Endothelial cell of umbilical vein (primary cell): ENCODE data around the gene CA6. TPM values are rescaled to one million over a fixed set of nuclear protein-coding genes. Genes with fewer than 3 reads are reported as not detected.
A peak's percentile ranks its signal among the peaks of the same experiment; 100 is the strongest.

Experiments
- BruUV-seq: library from RNA; stranded (reverse); fragments of 400-500 nt; replicated peaks from 2 replicates; lab custom pipeline; 2021; lab: Mats Ljungman, UMichigan
- CTCF ChIA-PET: fragments of 300-600, 350-600 bp; sonication (Branson Sonifier 250); formaldehyde crosslinking; loops from one replicate; lab custom pipeline; 2021; ENCODE audit warnings: antibody characterized with exemption, inconsistent platforms; lab: Charles Lee
- POLR2A ChIA-PET: fragments of 300-600, 350-600 bp; sonication (Branson Sonifier 250); formaldehyde crosslinking; loops from one replicate; lab custom pipeline; 2021; ENCODE audit warnings: antibody characterized with exemption, inconsistent platforms; lab: Charles Lee
- DNase-seq: peaks from one replicate; pipeline ENCODE4 v3.0.0-alpha.2; 2011; ENCODE audit warnings: low read depth, low spot score
- FAIRE-seq: peaks from 2 replicates; lab custom pipeline; 2011; peaks lifted over from hg19 to GRCh38; lab: Jason Lieb, UNC
- H2AFZ ChIP-seq: 2 replicates; pipeline ENCODE4 v1.6.0; 2012; ENCODE audit warnings: low read depth, low read length, control low read depth, inconsistent platforms
- H3K27ac ChIP-seq: 2 replicates; pipeline ENCODE4 v1.5.1; 2011; ENCODE audit warnings: low read depth, mild to moderate bottlenecking, control low read depth, low read length, moderate library complexity; ENCODE audit not compliant: insufficient read depth
- H3K27me3 ChIP-seq, 2 experiments: 2 replicates each; pipeline versions ENCODE4 v1.6.0 to v1.6.1; 2011; ENCODE audit warnings: low read length in 2 of 2, mixed read lengths in 1 of 2; ENCODE audit not compliant: control insufficient read depth in 2 of 2, insufficient read depth in 2 of 2
- H3K36me3 ChIP-seq, 2 experiments: 2 replicates in 1 of 2; 3 replicates in 1 of 2; pipeline ENCODE4 v1.5.1; 2011; ENCODE audit warnings: low read length in 2 of 2, mild to moderate bottlenecking in 1 of 2, moderate library complexity in 1 of 2; ENCODE audit not compliant: control insufficient read depth in 2 of 2, insufficient read depth in 2 of 2; ENCODE audit errors: extremely low read depth in 1 of 2
- H3K4me1 ChIP-seq: 3 replicates; pipeline ENCODE4 v1.5.1; 2011; ENCODE audit warnings: mild to moderate bottlenecking, low read length; ENCODE audit not compliant: control insufficient read depth, insufficient read depth; ENCODE audit errors: extremely low read depth
- H3K4me2 ChIP-seq: 2 replicates; pipeline ENCODE4 v1.6.1; 2011; ENCODE audit warnings: low read length, control low read depth, mixed read lengths; ENCODE audit not compliant: insufficient read depth
- H3K4me3 ChIP-seq, 3 experiments: fragments of 200-600 bp in 1 of 3; sonication (generic), shearing (Covaris generic) in 1 of 3; replicated peaks in 1 of 3; 2 replicates each; pipeline ENCODE4 v1.5.1; 2011 to 2016; ENCODE audit warnings: control low read depth in 3 of 3, low read length in 3 of 3, mild to moderate bottlenecking in 2 of 3, inconsistent platforms in 1 of 3, low read depth in 1 of 3, moderate library complexity in 1 of 3; ENCODE audit not compliant: insufficient read depth in 1 of 3
- H3K79me2 ChIP-seq: 2 replicates; pipeline ENCODE4 v1.6.0; 2012; ENCODE audit warnings: low read length, inconsistent platforms; ENCODE audit not compliant: control insufficient read depth, insufficient read depth
- H3K9ac ChIP-seq: replicated peaks from 2 replicates; pipeline ENCODE3; 2011; ENCODE audit warnings: low read length, control low read depth; ENCODE audit not compliant: insufficient read depth; ENCODE audit errors: extremely low read depth
- H3K9me1 ChIP-seq: replicated peaks from 3 replicates; pipeline ENCODE4 v1.6.0; 2011; ENCODE audit warnings: mild to moderate bottlenecking, low read length; ENCODE audit not compliant: control insufficient read depth, insufficient read depth; ENCODE audit errors: extremely low read depth
- H3K9me3 ChIP-seq: replicated peaks from 2 replicates; pipeline ENCODE4 v1.5.1; 2012; ENCODE audit warnings: low read length, inconsistent platforms; ENCODE audit not compliant: control insufficient read depth, insufficient read depth
- H4K20me1 ChIP-seq: replicated peaks from 2 replicates; pipeline ENCODE3; 2011; ENCODE audit warnings: mild to moderate bottlenecking, low read length; ENCODE audit not compliant: control insufficient read depth, insufficient read depth; ENCODE audit errors: extremely low read depth
- EZH2 ChIP-seq: IDR thresholded peaks from 2 replicates; pipeline ENCODE4 v1.6.1; 2012; ENCODE audit warnings: borderline replicate concordance, low read depth, mild to moderate bottlenecking, moderate library complexity, low read length, inconsistent platforms; ENCODE audit not compliant: severe bottlenecking
- FOS ChIP-seq: IDR thresholded peaks from 2 replicates; pipeline ENCODE4 v1.6.1; 2011; ENCODE audit warnings: mild to moderate bottlenecking, low read length, moderate library complexity, borderline replicate concordance; ENCODE audit not compliant: insufficient read depth
- GATA2 ChIP-seq: IDR thresholded peaks from 2 replicates; pipeline ENCODE4 v1.7.0; 2011; ENCODE audit warnings: low read depth, mild to moderate bottlenecking, moderate library complexity, mixed read lengths, low read length; ENCODE audit not compliant: insufficient read length, insufficient read depth
- JUN ChIP-seq: IDR thresholded peaks from 2 replicates; pipeline ENCODE4 v1.6.1; 2011; ENCODE audit warnings: borderline replicate concordance, low read depth; ENCODE audit not compliant: insufficient read length, insufficient read depth
- MYC ChIP-seq: IDR thresholded peaks from one replicate; pipeline ENCODE4 v1.6.1; 2011; ENCODE audit warnings: mild to moderate bottlenecking, low read depth, low read length
- POLR2A ChIP-seq: IDR thresholded peaks from 2 replicates; pipeline ENCODE4 v1.6.1; 2012; ENCODE audit warnings: low read depth, mild to moderate bottlenecking, control low read depth, low read length
- dilution Hi-C: fragments of 300-500 bp; cut with MboI; formaldehyde crosslinking; loops from one replicate; pipeline ENCODE4 v1.15.0; 2019; ENCODE audit warnings: low sequenced_read_pairs; ENCODE audit not compliant: extremely low pct_ligation_motif_present
- intact Hi-C: fragments of 100-400 bp; cut with micrococcal nuclease; formaldehyde crosslinking; loops from one replicate; pipeline ENCODE4 v1.10.0; 2022
- polyA plus RNA-seq, 4 experiments: library from polyadenylated mRNA; depleted of rRNA in 3 of 4; stranded (reverse) in 3 of 4; unstranded in 1 of 4; fragments of >200 nt; gene quantifications; 2 replicates each; pipeline versions ENCODE4 v1.2.1 to v1.2.3, GENCODE V29; 2011 to 2012; ENCODE audit warnings: missing spikeins in 1 of 4
- total RNA-seq: library from RNA; stranded (reverse); gene quantifications from 2 replicates; pipeline ENCODE4 v1.2.3, GENCODE V29; 2021

CA6 gene
- total and polyA plus RNA-seq, 2 donors (not counting 3 experiments of a cell fraction or from before 2014, with no cell fraction given) = not detected

DNA sequence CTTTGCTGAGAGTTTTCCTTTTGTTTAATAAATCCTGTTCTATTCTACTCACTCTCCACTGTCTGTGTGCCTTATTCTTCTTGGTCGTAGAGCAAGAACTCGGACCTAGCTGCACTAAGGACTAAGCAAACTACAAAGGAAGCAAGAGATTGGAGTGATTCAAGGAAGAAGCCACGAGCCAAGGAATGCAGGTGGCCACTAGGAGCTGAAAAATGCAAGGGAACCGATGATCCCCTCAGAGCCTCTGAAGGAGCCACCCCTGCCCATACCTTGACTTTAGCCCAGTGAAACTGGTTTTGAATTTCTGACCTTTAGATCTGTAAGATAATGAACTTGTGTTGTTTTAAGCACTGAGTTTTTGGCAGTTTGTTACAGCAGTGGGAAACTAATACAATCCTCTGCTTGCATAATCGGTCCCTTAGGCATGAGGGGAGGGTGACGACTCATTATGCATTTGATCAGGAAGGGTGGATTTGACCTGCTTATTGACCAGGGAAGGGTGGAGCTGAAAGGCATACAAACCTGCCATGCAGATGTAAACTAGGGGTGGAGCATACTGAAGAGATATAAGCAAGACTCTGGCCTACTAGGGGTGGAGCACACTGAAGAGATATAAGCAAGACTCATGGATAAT lies 6.2 kb upstream of the CA6 start:
- FAIRE-seq (no peak), DNase-seq (no peak)
- H3K27ac ChIP-seq = no peak overlapping the region
- peaks cover 15% of the 10 kb centered on the region for H3K4me1 ChIP-seq
- H2AFZ ChIP-seq = no peak overlapping the region
- ChIA-PET CTCF (interaction anchor here (0.9 to 3.8 kb wide), 4 partner anchors 24 to 65 kb away, joined by 4 to 33 read pairs (median 5); no protein-coding TSS in a partner anchor), POLR2A (no interaction called here)
- TF ChIP-seq JUN = no peak
- TF ChIP-seq GATA2 = peak; percentile 18
- TF ChIP-seq MYC = no peak
- TF ChIP-seq POLR2A = no peak
- dilution Hi-C loops = no loop called here
- no peaks in the 10 kb centered on the region for H3K9me1 ChIP-seq
- no peak overlapping the region for H3K4me3 ChIP-seq
- H3K9me3 ChIP-seq = no peaks in the 10 kb centered on the region
- no peaks in the 10 kb centered on the region for H3K36me3 ChIP-seq
- H3K9ac ChIP-seq = no peak overlapping the region
- no peaks in the 10 kb centered on the region for H3K27me3 ChIP-seq
- BruUV-seq = no TSS peak
- H3K79me2 ChIP-seq = no peaks in the 10 kb centered on the region
- H4K20me1 ChIP-seq = no peaks in the 10 kb centered on the region
- H3K4me2 ChIP-seq = no peak overlapping the region
- intact Hi-C loops = no loop called here

DNA sequence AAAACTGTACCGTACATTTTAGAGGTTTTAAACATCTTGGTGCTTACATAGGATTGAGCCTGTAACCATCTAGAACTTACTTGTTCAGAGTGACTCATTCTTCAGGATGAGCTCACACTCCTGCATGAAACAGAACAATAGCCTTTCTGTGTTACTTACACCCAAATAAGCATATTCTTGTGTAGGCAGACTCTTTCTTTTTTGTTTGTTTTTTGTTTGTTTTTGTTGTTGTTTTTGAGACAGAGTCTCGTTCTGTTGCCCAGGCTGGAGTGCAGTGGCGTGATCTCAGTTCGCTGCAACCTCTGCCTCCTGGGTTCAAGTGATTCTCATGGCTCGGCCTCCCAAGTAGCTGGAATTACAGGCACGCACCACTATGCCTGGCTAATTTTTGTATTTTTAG lies 3.8 kb upstream of the CA6 start:
- Histone ChIP-seq H3K9me3 (no peaks in the 10 kb centered on the region), H3K4me3 (no peak overlapping the region), H3K36me3 (no peaks in the 10 kb centered on the region), H2AFZ (peak overlapping the region; percentile 54), H3K27me3 (no peaks in the 10 kb centered on the region), H4K20me1 (no peaks in the 10 kb centered on the region), H3K9me1 (no peaks in the 10 kb centered on the region), H3K27ac (peak overlapping the region; percentile 54), H3K79me2 (no peaks in the 10 kb centered on the region), H3K4me2 (peak overlapping the region; percentile 26), H3K9ac (no peak overlapping the region), H3K4me1 (peaks cover 15% of the 10 kb centered on the region)
- dilution Hi-C loops = no loop called here
- intact Hi-C loops = no loop called here
- BruUV-seq = no TSS peak
- FAIRE-seq = peak; percentile 92
- CTCF ChIA-PET = interaction anchor here (0.7 to 3.8 kb wide), 11 partner anchors 9 to 169 kb away, joined by 3 to 33 read pairs (median 4); no protein-coding TSS in a partner anchor
- POLR2A ChIA-PET = interaction anchor here (0.7 kb wide), 1 partner anchor 63 kb away, joined by 3 read pairs; no protein-coding TSS in a partner anchor
- DNase-seq = peak; percentile 76
- no peak for TF ChIP-seq EZH2
- TF ChIP-seq JUN = peak; percentile 94
- TF ChIP-seq FOS = peak; percentile 88
